Measurements from ENCODE around the gene CCZ1.

DNA sequence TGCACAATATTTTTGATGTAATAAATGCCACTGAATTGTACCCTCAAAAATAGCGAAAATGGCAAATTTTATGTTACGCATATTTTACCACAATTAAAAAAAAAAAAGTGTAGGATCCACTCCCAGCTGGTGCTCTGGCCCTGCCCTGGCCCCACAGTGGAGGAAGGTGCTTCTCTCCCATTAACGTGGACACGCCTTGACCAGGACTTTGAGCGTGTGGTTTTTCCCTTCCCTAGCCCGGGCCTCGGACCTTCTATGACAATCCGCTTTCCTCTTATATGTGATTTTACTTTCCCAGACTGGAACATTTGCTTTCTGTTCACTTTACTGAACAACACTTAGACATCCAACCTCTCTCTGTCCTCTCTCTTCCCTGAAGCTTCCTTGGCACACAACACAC lies 47.6 kb upstream of the CCZ1 start:
- no peak for TF ChIP-seq EZH2 (IDR thresholded peaks at IDR 0.05; ENCODE audit: borderline replicate concordance, low read depth, low read length, severe bottlenecking)
- TF ChIP-seq, protein P1, sequence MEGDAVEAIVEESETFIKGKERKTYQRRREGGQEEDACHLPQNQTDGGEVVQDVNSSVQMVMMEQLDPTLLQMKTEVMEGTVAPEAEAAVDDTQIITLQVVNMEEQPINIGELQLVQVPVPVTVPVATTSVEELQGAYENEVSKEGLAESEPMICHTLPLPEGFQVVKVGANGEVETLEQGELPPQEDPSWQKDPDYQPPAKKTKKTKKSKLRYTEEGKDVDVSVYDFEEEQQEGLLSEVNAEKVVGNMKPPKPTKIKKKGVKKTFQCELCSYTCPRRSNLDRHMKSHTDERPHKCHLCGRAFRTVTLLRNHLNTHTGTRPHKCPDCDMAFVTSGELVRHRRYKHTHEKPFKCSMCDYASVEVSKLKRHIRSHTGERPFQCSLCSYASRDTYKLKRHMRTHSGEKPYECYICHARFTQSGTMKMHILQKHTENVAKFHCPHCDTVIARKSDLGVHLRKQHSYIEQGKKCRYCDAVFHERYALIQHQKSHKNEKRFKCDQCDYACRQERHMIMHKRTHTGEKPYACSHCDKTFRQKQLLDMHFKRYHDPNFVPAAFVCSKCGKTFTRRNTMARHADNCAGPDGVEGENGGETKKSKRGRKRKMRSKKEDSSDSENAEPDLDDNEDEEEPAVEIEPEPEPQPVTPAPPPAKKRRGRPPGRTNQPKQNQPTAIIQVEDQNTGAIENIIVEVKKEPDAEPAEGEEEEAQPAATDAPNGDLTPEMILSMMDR (IDR thresholded peaks at IDR 0.05; ENCODE audit: borderline replicate concordance, extremely low read depth, low read length, poor library complexity, severe bottlenecking), result no peak
